Measurements from ENCODE around the gene RAPGEF4.
"Not testable (repeated sequence)": the region's sequence is repeated elsewhere in the genome, so short reads cannot be mapped to it uniquely, and the experiment has no call there.

Gene RAPGEF4

DNA sequence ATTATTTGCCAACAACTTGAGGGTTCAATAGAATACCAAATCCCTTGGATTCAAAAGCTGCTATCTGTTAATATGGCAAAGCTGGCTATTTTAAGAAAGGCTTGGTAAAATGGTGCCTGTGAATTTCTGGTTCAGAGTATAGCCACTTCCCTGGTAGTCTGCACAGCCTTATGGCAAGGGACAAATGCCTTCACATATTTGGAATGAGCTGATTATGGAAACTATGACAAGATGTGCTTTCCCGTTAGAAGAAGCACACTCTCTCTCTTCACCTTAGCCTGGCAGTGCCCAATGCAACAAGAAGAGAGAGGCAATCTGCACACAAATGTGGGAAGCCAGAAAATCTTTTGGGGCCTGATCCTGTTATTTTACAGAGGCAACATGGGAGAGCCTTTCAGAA is 292.5 kb downstream of the RAPGEF4 start:
- DNase-seq (no peak), ATAC-seq (no peak)
- H3K4me1 Mint-ChIP-seq: peaks cover 7% of the 10 kb centered on the region
- no peak overlapping the region for H3K27ac Mint-ChIP-seq
- no peak overlapping the region for H3K4me3 Mint-ChIP-seq
- H3K27me3 Mint-ChIP-seq: peaks cover 7% of the 10 kb centered on the region
- no peaks in the 10 kb centered on the region for H3K9me3 Mint-ChIP-seq

DNA sequence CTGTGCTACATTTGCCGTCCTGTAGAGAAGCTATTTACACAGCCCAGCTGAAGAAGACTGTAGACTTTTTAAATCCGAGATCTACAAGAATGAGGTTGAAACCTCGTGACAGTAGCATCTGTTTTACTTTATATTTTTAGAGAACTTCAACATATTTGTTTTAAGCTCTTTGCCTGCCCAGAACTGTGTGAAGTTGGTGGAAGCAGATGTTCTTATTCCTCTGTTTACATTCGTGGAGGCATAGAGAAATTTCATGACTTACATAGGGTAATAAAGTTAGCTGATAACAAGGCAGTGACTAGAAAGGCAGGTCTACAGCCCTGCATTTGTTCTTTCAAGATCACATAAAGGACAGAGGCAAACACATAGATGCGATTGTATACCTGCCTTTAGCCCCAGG is 293.0 kb downstream of the RAPGEF4 start:
- Mint-ChIP-seq H3K9me3 (no peaks in the 10 kb centered on the region), H3K4me1 (peaks cover 7% of the 10 kb centered on the region), H3K27ac (no peak overlapping the region), H3K4me3 (no peak overlapping the region), H3K27me3 (peaks cover 7% of the 10 kb centered on the region)
- ATAC-seq (no peak), DNase-seq (no peak)

DNA sequence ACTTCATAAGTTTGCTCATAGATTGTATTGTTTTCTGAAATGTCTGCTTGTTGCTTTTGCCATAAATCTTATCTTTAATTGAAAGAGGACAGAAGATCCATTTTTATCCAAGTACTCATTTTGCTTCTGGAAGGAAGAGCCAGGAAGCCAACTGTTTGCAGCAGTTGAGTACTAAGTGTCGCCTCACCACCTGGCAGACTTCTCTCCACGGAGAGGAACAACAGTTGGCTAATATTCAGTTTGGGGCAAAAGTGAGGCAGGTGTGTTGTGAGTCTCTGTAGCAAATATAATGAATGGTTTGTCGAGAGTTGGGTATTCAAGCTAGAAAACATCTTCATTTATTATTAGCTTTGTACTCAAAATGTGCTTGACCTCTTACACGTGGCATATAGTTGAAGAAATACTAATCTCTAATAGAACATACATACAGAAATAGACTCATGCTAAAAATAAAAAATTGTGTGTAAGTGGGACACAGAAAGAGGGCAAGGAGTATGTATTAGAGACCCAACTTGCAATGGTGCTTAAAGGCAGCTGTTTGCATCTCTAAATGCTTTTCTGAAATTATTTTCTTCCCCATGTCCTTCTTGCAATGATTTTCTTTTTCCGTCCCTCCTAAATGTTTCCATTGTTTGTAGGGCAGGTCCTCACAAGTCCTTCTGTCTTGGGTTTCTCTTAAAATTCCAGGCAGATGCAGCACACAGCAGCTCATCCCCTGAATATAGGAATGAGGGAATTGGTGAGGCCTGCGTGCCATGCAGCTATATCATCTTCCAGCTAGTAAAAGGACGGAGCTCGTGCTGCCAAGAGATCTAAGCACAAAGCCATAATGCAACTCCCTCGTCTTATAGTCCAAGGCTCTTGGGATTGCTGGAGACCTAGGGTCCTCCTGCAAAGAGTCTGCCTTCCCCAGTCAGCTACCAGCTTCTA is 295.2 kb downstream of the RAPGEF4 start:
- Mint-ChIP-seq H3K27ac (no peak overlapping the region), H3K9me3 (no peaks in the 10 kb centered on the region), H3K27me3 (peaks cover 14% of the 10 kb centered on the region), H3K4me3 (no peak overlapping the region), H3K4me1 (peaks cover 15% of the 10 kb centered on the region)
- DNase-seq (no peak), ATAC-seq (no peak)

DNA sequence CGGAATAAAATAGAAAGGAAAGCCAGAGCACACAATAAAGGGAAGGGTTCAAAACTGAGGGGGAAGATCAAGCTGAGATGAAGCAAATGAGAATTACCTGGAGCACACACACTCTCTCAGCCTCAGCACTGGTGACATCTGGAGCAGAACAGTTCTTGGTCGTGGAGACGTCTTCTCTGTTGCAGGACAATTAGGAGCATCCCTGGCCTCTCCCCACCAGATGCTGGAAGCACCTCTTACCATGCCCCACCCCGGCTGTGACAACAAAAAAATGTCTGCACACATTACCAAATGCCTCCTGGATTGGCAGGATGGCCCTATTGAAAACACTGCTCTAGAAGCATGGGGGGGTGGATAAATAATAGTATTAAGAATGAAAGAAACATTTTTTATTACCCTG is 296.4 kb downstream of the RAPGEF4 start:
- peak overlapping the region in 1 of 2 donors; percentile 68 for H3K27ac Mint-ChIP-seq

DNA sequence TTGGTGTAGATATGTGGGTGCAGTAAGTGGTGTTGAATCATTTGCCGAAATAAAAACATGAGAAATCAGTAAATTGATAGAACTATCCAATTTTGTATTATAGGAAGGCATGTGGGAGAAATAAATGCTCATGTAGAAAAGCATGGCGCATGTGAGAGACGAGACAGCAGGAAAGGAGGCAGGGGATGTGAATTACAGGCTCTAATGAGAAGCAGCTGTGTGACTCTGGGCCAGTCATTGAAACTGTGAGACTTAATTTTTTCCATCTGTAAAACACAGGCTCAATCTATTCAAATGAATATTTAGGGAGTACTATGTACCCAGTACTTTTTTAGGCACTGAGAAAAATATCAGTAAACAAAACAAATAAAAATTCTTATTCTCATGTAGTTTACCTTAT is 297.4 kb downstream of the RAPGEF4 start:
- Mint-ChIP-seq H3K9me3 (no peaks in the 10 kb centered on the region), H3K4me3 (no peak overlapping the region), H3K27ac (no peak overlapping the region), H3K4me1 (peaks cover 7% of the 10 kb centered on the region), H3K27me3 (peaks cover 14% of the 10 kb centered on the region)
- no peak for ATAC-seq
- no peak for DNase-seq

More for the DNA sequence above, 296.4 kb downstream of the RAPGEF4 start:
- ATAC-seq (no peak), DNase-seq (no peak)
- Mint-ChIP-seq H3K9me3 (no peaks in the 10 kb centered on the region), H3K4me1 (peaks cover 15% of the 10 kb centered on the region), H3K4me3 (no peak overlapping the region), H3K27me3 (peaks cover 14% of the 10 kb centered on the region)

DNA sequence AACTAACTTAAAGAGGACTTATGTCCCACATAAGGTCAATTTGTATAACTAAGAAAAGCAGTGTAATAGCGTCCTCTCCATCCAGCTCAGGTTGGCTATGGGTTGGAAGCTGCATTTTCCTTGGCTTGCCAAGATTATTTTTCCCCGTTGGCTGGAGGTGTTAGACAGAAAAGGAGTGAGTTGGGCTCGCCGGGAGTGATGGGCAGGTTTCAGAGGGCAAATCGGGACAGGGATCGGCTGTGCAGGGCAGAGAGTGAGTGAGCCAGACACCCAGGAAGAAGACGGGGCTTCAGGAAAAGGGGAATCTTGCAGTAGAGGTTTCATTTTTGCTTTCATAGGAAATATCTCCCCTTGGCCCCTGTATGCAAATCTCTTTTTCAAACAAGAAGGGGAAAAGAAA is 298.5 kb downstream of the RAPGEF4 start:
- DNase-seq (no peak), ATAC-seq (no peak)
- H3K27me3 Mint-ChIP-seq: peaks cover 14% of the 10 kb centered on the region
- H3K9me3 Mint-ChIP-seq: no peaks in the 10 kb centered on the region
- no peak overlapping the region for H3K27ac Mint-ChIP-seq
- H3K4me3 Mint-ChIP-seq: no peak overlapping the region
- H3K4me1 Mint-ChIP-seq: peaks cover 7% of the 10 kb centered on the region

DNA sequence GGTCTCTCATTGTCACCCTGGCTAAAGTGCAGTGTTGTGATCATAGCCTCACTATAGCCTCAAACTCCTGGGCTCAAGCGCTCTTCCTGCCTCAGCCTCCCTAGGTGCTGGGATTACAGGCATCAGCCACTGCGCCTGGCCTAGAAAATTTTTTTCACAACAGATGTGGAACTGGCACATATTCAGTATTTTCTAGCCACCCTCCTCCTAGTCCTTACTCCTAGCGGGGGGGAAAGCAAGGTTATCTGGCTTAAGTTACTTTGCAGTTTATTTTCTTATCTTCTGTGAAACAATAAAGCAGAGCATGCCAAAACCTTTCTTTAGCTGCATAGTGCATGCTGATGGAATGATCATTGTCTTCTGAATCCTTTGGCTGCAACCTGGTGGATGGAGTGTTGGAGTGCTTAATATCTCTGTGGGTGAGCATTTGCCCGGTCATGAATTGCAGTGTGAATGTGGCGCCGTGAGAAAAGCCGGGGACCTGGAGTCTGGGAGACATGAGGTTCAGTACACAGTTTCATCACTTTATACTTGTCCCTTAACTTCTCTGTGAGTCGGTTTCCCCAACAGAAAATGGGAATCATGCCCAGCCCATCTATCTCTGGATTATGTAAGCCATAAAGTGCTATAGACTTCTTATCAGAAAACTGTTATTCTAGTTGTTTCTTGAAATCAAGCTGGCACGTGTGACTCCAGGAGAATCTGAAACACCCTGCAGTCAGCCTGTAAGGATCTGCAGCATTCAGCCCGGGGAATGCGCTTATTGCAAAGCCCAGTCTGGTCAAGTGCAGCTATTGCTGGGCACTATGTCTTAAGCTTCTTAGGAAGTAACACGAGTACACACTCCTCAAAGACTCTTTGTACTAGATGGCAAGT is 301.8 kb downstream of the RAPGEF4 start:
- Mint-ChIP-seq H3K27ac (no peak overlapping the region), H3K27me3 (peaks cover 7% of the 10 kb centered on the region), H3K9me3 (no peaks in the 10 kb centered on the region), H3K4me1 (peaks cover 7% of the 10 kb centered on the region), H3K4me3 (no peak overlapping the region)
- ATAC-seq (no peak), DNase-seq (no peak)

DNA sequence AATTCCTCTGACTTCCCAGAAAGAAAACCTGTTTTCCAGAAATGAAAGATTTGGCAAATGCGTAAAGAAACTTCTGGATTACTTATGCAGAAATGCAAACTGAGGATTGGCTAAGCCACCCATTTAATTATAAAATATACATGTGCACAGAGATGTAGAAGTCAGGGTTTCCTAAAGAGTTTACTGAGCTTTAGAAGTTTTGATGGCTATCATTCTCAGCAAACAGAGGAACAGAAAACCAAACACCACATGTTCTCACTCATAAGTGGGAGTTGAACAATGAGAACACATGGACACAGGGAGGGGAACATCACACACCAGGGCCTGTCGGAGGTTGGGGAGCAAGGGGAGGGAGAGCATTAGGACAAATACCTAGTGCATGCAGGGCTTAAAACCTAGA is 302.6 kb downstream of the RAPGEF4 start:
- not testable (repeated sequence) for DNase-seq, H3K4me1 Mint-ChIP-seq, H3K4me3 Mint-ChIP-seq, ATAC-seq, H3K9me3 Mint-ChIP-seq, H3K27me3 Mint-ChIP-seq
- H3K27ac Mint-ChIP-seq: peak overlapping the region in 1 of 2 donors; percentile 14

DNA sequence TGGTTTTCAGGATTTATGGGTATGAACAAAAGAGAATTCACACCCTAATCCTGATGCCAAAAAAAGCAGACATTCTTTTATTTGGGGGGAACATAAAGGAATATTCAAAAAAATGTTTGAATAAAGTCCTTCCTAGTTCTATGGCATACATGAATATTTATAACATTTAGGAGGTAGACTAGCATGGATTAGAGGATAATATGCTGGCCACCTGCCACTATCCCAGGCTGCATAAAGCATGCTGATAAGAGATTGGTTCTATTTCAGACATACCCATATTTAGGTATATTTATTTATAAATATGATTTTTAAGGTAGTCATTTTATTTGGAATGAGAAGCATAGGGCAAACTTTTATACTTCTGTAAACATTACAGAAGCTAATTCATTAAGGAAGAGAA is 305.1 kb downstream of the RAPGEF4 start:
- Mint-ChIP-seq H3K9me3 (no peaks in the 10 kb centered on the region), H3K4me1 (no peaks in the 10 kb centered on the region), H3K4me3 (no peak overlapping the region), H3K27ac (no peak overlapping the region), H3K27me3 (no peaks in the 10 kb centered on the region)
- ATAC-seq: no peak
- no peak for DNase-seq

DNA sequence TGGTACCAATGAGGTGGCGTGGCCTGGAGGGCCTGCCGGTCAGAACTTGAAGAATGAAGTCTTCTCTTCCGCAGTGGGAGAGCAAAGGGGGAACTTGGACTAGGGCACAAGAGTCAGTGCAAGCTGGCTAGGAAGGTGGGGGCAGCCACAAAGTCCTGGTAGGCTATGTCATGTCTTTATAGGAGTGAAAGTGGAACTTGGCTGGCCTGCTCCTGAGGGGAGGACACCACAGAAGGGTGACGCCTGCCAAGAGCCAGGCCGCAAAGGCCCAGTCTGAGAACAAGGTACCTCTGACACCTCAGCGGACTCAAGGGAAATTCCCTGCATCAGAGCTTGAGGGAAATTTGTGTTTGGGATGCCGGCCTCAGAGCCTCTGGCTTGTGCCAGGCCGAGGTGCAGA is 307.8 kb downstream of the RAPGEF4 start:
- Mint-ChIP-seq H3K27me3 (no peaks in the 10 kb centered on the region), H3K27ac (no peak overlapping the region), H3K4me1 (peaks cover 3% of the 10 kb centered on the region), H3K9me3 (no peaks in the 10 kb centered on the region), H3K4me3 (no peak overlapping the region)
- DNase-seq: no peak
- no peak for ATAC-seq

DNA sequence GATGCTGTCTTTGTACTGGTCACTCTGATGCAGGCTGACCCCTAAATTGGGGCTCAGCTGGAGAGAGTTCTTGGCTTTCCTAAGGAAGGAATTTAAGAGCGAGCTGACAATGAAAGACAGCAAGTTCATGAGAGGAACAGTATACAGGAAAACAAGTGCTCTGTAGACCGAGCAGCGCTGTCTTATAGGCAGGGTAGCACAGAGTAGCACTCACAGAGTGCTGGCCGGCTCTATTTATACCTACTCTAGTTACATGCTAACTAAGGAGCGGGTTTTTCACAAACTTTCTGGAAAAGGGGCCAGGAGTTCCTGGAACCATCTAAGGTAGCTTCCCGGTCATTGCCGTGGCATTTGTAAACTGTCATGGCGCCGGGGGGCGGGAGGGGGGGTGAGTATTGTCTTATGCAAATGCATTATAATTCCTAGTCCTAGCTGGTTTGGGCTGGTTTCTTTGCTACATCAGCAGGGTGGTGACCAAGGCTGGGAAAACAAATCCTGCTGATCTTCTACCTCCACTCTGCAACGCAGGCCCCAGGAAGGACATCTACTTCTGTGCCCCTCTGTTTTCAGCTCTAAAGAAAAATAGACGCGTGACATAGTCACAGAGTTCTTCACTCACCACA is 308.4 kb downstream of the RAPGEF4 start:
- Mint-ChIP-seq H3K9me3 (no peaks in the 10 kb centered on the region), H3K4me1 (peaks cover 8% of the 10 kb centered on the region), H3K4me3 (no peak overlapping the region), H3K27ac (no peak overlapping the region), H3K27me3 (no peaks in the 10 kb centered on the region)
- DNase-seq: no peak
- no peak for ATAC-seq

DNA sequence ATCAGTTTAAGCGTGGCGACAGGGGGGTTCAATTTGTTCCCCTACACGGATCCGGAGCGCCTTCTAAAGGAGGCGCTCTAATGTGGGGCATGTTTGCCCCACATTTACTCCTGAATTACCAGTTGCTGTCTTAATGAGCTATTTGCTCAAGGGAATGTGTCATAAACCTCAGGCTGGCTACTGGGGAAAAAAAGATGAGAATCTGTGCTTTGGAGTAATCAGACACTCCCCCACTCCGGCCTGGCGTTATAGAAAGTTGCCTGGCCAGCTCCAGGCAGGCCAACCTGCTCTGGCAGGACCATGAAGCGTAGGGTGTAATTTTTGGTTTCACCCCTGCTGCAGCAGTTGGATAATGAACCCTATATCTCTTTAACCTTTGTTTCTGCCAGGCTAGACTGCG is 309.0 kb downstream of the RAPGEF4 start:
- no peaks in the 10 kb centered on the region for H3K27me3 Mint-ChIP-seq
- peaks cover 15% of the 10 kb centered on the region for H3K4me1 Mint-ChIP-seq
- no peak overlapping the region for H3K27ac Mint-ChIP-seq
- no peaks in the 10 kb centered on the region for H3K9me3 Mint-ChIP-seq
- no peak overlapping the region for H3K4me3 Mint-ChIP-seq
- no peak for DNase-seq
- ATAC-seq: no peak

DNA sequence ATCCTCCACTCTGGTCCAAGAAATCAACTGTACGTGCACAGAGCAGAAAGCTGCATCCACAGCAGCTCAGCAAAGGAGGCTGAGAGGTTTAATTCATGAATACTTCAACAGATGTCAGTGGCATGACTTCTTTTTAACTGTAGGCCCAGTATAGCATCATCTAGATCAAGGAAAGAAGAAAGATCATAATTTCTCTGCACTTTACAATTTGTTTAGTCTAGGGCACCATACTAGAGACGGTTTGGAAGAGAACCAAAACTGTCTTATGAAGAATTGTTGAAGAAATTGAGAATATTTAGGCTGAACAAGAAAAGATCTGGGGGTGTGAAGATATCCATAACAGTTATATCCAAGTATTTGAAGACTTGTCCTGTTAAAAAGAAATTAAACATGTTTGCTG is 309.5 kb downstream of the RAPGEF4 start:
- H3K9me3 Mint-ChIP-seq: no peaks in the 10 kb centered on the region
- H3K27ac Mint-ChIP-seq: no peak overlapping the region
- ATAC-seq: no peak
- no peaks in the 10 kb centered on the region for H3K27me3 Mint-ChIP-seq
- DNase-seq: no peak
- H3K4me3 Mint-ChIP-seq: no peak overlapping the region
- peaks cover 17% of the 10 kb centered on the region for H3K4me1 Mint-ChIP-seq

DNA sequence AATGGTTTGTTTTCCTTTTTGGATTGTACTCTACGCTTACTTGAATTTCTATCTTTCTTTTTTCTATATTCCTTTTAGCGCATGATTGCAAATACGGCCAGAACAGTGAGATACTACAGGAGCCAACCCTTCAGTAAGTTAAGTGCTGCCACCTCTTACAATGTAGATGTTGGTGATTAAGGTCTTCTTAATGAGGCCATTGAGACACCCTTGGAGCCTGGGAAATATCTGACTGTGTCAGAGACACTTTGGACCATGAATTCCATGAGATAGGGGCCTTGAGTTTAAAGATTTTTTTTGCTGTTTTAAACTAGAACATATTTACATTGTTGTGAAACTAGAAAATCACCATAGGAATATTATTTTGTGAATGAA is 312.9 kb downstream of the RAPGEF4 start:
- H3K9me3 Mint-ChIP-seq: no peaks in the 10 kb centered on the region
- H3K4me3 Mint-ChIP-seq: no peak overlapping the region
- H3K4me1 Mint-ChIP-seq: peaks cover 17% of the 10 kb centered on the region
- peaks cover 23% of the 10 kb centered on the region for H3K27me3 Mint-ChIP-seq
- no peak overlapping the region for H3K27ac Mint-ChIP-seq
- ATAC-seq: no peak
- DNase-seq: no peak

DNA sequence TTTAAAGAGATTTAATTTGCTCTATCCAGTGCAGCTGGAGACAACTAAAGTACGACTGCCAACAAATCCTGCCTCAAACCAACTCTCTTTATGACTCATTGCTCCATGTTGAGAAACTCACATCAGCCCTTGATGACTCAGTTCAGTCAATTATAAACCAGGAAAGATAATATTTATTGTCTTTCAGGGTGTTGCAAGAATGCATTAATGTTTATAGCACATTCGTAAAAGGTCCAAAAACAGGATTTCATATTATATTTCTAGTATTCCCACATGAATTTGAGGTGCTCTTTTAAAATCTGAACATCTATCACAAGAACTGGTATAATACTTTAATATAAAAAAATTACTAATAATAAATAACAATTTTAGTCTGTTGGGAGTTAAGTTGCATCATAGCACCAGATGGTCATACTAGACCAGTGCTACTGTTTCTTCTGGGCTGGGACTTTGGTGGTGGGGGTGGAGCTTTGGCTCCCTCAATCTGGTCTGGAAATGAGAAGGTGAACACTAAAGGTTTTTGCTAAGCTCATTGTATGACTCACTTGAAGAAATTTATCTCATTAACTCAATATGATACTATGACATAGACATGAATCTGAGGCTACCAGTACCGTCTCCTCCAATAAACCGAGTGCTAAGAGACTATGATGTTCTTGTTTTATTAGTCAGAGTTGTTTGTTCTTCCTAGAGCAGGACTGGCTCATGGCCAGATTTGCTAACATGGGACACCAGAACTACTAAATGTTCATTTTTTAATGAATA is 313.4 kb downstream of the RAPGEF4 start:
- H3K4me3 Mint-ChIP-seq: peak overlapping the region; percentile 3 to 5
- peak; percentile 97 for ATAC-seq
- peak; percentile 10 to 50 for DNase-seq

More for the DNA sequence above, 313.4 kb downstream of the RAPGEF4 start:
- H3K9me3 Mint-ChIP-seq: no peaks in the 10 kb centered on the region
- peaks cover 17% of the 10 kb centered on the region for H3K4me1 Mint-ChIP-seq
- H3K27me3 Mint-ChIP-seq: peaks cover 26% of the 10 kb centered on the region
- H3K27ac Mint-ChIP-seq: peak overlapping the region in 1 of 2 donors; percentile 19

Measured in stimulated activated naive CD8-positive, alpha-beta T cell treated with anti-CD3 and anti-CD28 coated beads, Interleukin-15, amount 100 ng/mL, for 72 hours (primary cell).